ENCODE measurements around the gene PEG3. TPM values are rescaled to one million over a fixed set of nuclear protein-coding genes. Genes with fewer than 3 reads are reported as not detected.

Gene PEG3
- total RNA-seq, 1 donor from 2014 or later, result not detected

GRCh38 chr19:56810260-56810659 is 30.3 kb downstream of the PEG3 start:
- no peak for ATAC-seq (ENCODE audit: low read depth)
- Mint-ChIP-seq H3K27me3 (no peaks in the 10 kb centered on the region), H3K4me3 (no peak overlapping the region), H3K4me1 (no peaks in the 10 kb centered on the region), H3K27ac (no peak overlapping the region), H3K9me3 (peaks cover 22% of the 10 kb centered on the region), H3K36me3 (ENCODE audit: low read depth) (no peaks in the 10 kb centered on the region)
- POLR2A ChIA-PET, result interaction anchor here (0.6 kb wide), 1 partner anchor 91 kb away, joined by 3 read pairs; no protein-coding TSS in a partner anchor
- TF ChIP-seq CTCF (IDR thresholded peaks at IDR 0.05), result no peak
- no peak for DNase-seq
- intact Hi-C loops (cut with micrococcal nuclease), result no loop called here
- CTCF ChIA-PET, result no interaction called here

DNA sequence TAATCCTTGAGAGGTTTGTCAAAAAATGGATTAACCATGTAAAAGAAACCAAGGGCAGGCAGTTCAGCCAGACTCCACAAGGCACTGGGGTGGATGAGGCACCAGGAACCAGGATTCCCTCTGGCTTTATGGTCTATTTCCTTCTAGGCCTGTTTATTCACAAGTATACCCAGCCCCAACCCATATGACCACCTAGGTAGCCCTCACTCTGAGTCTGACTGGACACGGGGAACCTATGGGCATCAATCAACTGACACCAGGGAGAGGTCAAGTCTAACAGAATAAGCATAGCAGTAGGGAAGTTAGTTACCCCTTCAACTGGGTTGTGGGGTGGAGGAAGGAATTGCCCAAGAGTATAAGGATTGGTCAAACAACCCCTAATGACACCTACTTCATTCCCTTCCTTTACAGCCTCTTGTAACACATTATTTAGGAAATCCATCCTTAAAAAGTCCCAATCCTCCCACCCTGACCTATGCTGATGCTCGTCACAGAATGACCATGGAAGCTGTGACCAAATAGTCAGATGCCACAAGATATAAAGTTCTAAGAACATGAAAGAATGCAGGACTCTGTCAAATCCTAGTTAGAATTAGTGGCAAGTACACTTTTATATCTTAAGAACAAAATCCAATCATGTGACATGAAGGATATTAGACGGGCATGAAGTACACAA is 31.7 kb downstream of the PEG3 start:
- Mint-ChIP-seq H3K36me3 (ENCODE audit: low read depth) (no peaks in the 10 kb centered on the region), H3K9me3 (peaks cover 24% of the 10 kb centered on the region), H3K27ac (no peak overlapping the region), H3K27me3 (no peaks in the 10 kb centered on the region), H3K4me3 (no peak overlapping the region), H3K4me1 (no peaks in the 10 kb centered on the region)
- ATAC-seq (ENCODE audit: low read depth) (no peak), DNase-seq (no peak)
- no peak for TF ChIP-seq CTCF (IDR thresholded peaks at IDR 0.05)
- intact Hi-C loops (cut with micrococcal nuclease), result no loop called here
- POLR2A ChIA-PET, result no interaction called here
- CTCF ChIA-PET, result no interaction called here

DNA sequence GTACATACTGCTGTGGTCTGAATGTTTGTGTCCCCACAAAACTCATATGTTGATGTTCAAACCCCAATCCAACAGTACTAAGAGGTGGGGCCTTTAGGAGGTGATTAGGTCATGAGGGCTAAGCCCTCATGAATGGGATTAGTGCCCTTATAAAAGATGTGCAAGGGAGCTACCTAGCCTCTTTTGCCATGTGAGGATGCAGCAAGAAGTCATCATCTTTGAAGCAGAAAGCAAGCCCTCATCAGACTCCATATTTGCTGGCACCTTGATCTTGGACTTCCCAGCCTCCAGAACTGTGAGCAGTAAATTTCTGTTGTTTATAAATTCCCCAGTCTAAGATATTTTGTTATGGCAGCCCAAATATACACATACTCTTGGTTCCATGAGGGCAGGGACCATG is 33.9 kb downstream of the PEG3 start:
- no peak overlapping the region for H3K4me3 Mint-ChIP-seq
- H3K36me3 Mint-ChIP-seq (ENCODE audit: low read depth), result no peaks in the 10 kb centered on the region
- peaks cover 28% of the 10 kb centered on the region for H3K9me3 Mint-ChIP-seq

More for the DNA sequence above, 33.9 kb downstream of the PEG3 start:
- POLR2A ChIA-PET, result no interaction called here
- intact Hi-C loops (cut with micrococcal nuclease), result no loop called here
- CTCF ChIA-PET, result no interaction called here
- ATAC-seq (ENCODE audit: low read depth) (no peak), DNase-seq (no peak)
- Mint-ChIP-seq H3K27me3 (no peaks in the 10 kb centered on the region), H3K27ac (no peak overlapping the region), H3K4me1 (no peaks in the 10 kb centered on the region)
- no peak for TF ChIP-seq CTCF (IDR thresholded peaks at IDR 0.05)

Other genes starting within 250 kb of the PEG3 start
- gene ZNF71, start 245.4 kb downstream of the PEG3 start, total RNA-seq, result 6.3 and 6.7 TPM in 2 replicates
- not detected in 2 replicates for gene SMIM17, start 197.6 kb downstream of the PEG3 start, total RNA-seq
- 5.5 and 5.7 TPM in 2 replicates for gene ZNF835, start 169.0 kb downstream of the PEG3 start, total RNA-seq
- gene ZIM2, start within 50 bp of the PEG3 start, total RNA-seq, result not detected in 2 replicates